ENCODE data around the gene GNG7.
"Not testable (repeated sequence)": the region's sequence is repeated elsewhere in the genome, so short reads cannot be mapped to it uniquely, and the experiment has no call there.

GNG7 gene

DNA sequence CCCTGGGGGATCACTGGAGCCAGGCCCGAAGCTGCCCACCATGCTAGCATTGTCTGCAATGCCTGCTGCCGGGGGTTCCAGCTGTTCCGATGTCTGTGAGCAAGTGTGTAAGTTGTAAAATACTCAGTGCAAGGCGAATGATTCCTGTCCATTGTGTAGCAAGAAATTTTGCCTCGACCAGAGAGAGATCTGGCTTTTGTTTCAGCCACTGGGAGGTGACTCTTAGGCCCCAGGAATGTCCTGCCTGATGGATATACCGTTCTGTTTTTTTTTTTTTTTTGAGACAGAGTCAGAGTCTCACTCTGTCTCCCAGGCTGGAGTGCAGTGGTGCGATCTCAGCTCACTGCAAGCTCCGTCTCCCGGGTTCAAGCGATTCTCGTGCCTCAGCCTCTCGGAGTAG, 233.9 kb downstream of the GNG7 start:
- no peak overlapping the region for H3K27ac ChIP-seq (ENCODE audit: low read length)
- no peak overlapping the region for H3K4me3 ChIP-seq (ENCODE audit: low read length in 2 of 2)
- no peaks in the 10 kb centered on the region for H3K4me1 ChIP-seq (ENCODE audit: control insufficient read depth, insufficient read depth, low read length)
- H3K36me3 ChIP-seq (ENCODE audit: control insufficient read depth in 2 of 2, insufficient read depth in 2 of 2, low read length in 2 of 2), result no peaks in the 10 kb centered on the region
- H3K27me3 ChIP-seq (ENCODE audit: control insufficient read depth in 1 of 2, insufficient read depth in 2 of 2, low read length in 2 of 2), result no peaks in the 10 kb centered on the region
- H3K9ac ChIP-seq (ENCODE audit: low read length in 2 of 2), result no peak overlapping the region
- no peaks in the 10 kb centered on the region for H3K9me3 ChIP-seq (ENCODE audit: control insufficient read depth in 2 of 2, low read length in 2 of 2)

DNA sequence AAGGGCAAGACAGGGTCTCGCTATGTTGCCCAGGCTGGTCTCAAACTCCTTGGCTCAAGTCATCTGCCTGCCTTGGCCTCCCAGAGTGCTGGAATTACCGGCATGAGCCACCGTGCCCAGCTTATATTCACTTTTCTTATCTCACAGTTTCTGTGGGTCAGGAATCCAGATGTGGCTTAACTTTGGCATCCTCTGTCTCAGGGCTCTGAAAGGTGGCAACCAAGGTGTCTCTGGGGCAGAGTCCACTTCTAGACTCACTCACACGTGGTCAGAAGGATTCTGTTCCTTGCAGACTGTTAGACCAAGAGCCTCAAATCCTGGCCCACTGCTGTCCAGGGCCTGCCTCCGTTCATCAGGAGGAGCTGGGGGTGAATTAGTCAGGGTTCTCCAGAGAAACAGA, 238.1 kb downstream of the GNG7 start:
- H3K4me3 ChIP-seq (ENCODE audit: low read length in 2 of 2), result no peak overlapping the region

DNA sequence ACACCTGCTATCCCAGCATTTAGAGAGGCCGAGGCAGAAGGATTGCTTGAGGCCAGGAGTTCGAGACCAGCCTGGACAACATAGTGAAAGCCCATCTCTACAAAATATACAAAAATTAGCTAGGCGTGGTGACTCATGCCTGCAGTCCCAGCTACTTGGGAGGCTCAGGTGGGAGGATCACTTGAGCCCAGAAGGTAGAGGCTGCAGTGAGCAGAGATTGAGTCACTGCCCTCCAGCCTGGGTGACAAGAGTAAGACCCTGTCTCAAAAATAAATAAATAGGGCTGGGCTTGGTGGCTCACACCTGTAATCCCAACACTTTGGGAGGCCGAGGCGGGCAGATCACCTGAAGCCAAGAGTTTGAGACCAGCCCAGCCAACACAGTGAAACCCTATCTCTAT, 238.8 kb downstream of the GNG7 start:
- not testable (repeated sequence) for H3K36me3 ChIP-seq (ENCODE audit: control insufficient read depth in 2 of 2, insufficient read depth in 2 of 2, low read length in 2 of 2)
- peak overlapping the region; percentile 31 for H3K27ac ChIP-seq (ENCODE audit: low read length)

More for the DNA sequence above, 238.1 kb downstream of the GNG7 start:
- Histone ChIP-seq H3K27me3 (ENCODE audit: control insufficient read depth in 1 of 2, insufficient read depth in 2 of 2, low read length in 2 of 2) (no peaks in the 10 kb centered on the region), H3K4me1 (ENCODE audit: control insufficient read depth, insufficient read depth, low read length) (peaks cover 12% of the 10 kb centered on the region), H3K9ac (ENCODE audit: low read length in 2 of 2) (no peak overlapping the region), H3K27ac (ENCODE audit: low read length) (no peak overlapping the region), H3K36me3 (ENCODE audit: control insufficient read depth in 2 of 2, insufficient read depth in 2 of 2, low read length in 2 of 2) (no peaks in the 10 kb centered on the region), H3K9me3 (ENCODE audit: control insufficient read depth in 2 of 2, low read length in 2 of 2) (no peaks in the 10 kb centered on the region)

DNA sequence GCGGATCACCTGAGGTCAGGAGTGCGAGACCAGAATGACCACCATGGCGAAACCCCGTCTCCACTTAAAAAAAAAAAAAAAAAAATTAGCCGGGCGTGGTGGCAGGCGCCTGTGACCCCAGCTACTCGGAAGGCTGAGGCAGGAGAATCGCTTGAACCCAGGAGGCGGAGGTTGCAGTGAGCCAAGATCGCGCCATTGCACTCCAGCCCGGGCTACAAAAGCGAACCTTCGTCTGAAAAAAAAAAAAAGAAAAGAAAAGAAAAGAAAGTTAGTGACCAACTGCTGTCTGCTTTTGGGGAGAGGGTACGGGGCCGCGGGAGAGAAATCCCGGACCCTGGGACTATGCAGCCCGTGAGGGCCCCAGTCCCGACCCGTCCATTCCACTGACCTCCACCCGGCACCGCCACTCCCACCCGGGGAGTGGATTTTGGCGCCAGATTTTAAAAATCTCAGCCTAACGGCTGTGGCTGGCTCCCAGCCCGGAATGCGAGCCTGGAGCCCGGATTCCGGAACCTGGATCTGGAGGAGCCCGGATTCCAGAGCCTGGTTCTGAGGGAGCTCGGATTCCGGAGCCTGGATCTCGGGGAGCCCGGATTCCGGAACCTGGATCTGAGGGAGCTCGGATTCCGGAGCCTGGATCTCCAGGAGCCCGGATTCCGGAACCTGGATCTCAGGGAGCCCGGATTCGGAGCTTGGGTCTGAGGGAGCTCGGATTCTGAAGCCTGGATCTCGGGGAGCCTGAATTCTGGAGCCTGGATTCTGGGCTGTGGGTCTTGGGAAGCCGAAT, 239.7 kb downstream of the GNG7 start:
- H3K9me3 ChIP-seq (ENCODE audit: control insufficient read depth in 2 of 2, low read length in 2 of 2), result no peaks in the 10 kb centered on the region
- peak overlapping the region; percentile 57 to 76 for H3K4me3 ChIP-seq (ENCODE audit: low read length in 2 of 2)
- peak overlapping the region in 1 of 2 donors; percentile 12 for H3K9ac ChIP-seq (ENCODE audit: low read length in 2 of 2)
- peaks cover 12% of the 10 kb centered on the region for H3K4me1 ChIP-seq (ENCODE audit: control insufficient read depth, insufficient read depth, low read length)
- no peaks in the 10 kb centered on the region for H3K27me3 ChIP-seq (ENCODE audit: control insufficient read depth in 1 of 2, insufficient read depth in 2 of 2, low read length in 2 of 2)
- peak overlapping the region; percentile 31 for H3K27ac ChIP-seq (ENCODE audit: low read length)
- H3K36me3 ChIP-seq (ENCODE audit: control insufficient read depth in 2 of 2, insufficient read depth in 2 of 2, low read length in 2 of 2), result no peaks in the 10 kb centered on the region

More for the DNA sequence above, 238.8 kb downstream of the GNG7 start:
- not testable (repeated sequence) for H3K4me3 ChIP-seq (ENCODE audit: low read length in 2 of 2); H3K9me3 ChIP-seq (ENCODE audit: control insufficient read depth in 2 of 2, low read length in 2 of 2); H3K9ac ChIP-seq (ENCODE audit: low read length in 2 of 2); H3K27me3 ChIP-seq (ENCODE audit: control insufficient read depth in 1 of 2, insufficient read depth in 2 of 2, low read length in 2 of 2)
- H3K4me1 ChIP-seq (ENCODE audit: control insufficient read depth, insufficient read depth, low read length), result peaks cover 12% of the 10 kb centered on the region

DNA sequence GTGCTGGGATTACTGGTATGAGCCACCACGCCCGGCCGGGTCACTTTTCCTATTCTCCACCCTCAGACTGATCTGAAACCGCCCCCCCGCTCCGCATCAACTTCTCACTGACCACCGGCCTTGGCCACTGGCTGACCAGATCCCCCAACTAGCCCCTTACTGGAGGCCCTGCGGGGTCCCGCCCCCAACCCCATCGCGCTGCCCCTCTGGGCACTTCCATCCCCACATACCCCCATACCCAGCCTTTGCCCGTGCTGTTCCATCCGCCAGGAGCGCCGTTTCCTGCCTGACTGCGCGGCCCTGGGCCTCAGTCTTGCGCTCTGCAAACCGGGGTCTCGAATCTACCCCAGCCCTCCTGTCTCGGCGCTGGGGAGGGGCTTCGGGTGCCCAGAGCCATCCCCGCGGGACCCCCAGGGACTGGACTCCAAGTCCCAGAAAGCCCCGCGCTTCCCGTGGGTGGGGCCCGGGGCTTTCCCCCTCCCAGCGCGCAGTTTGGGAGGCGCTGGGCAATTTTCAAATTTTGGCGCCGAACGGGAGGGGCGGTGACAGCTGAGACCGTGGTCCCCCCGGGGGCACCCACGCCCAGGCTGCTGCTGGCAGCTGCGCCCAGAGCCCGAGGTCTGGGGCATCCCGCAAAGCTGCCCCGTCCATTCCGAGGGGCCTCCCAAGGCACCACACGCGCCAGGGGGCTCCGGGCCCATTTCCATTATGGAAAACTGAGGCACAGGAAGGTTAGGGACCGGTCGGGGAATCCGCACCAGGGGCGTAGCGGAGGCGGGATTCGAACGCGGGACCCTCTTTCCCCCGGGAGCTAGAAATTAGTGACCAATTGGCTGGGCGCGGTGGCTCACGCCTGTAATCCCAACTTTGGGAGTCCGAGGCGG, 240.5 kb downstream of the GNG7 start:
- no peaks in the 10 kb centered on the region for H3K9me3 ChIP-seq (ENCODE audit: control insufficient read depth in 2 of 2, low read length in 2 of 2)
- H3K4me3 ChIP-seq (ENCODE audit: low read length in 2 of 2), result peak overlapping the region; percentile 71 to 76
- H3K27ac ChIP-seq (ENCODE audit: low read length), result no peak overlapping the region
- H3K27me3 ChIP-seq (ENCODE audit: control insufficient read depth in 1 of 2, insufficient read depth in 2 of 2, low read length in 2 of 2), result no peaks in the 10 kb centered on the region
- peak overlapping the region; percentile 47 to 53 for H3K9ac ChIP-seq (ENCODE audit: low read length in 2 of 2)
- H3K36me3 ChIP-seq (ENCODE audit: control insufficient read depth in 2 of 2, insufficient read depth in 2 of 2, low read length in 2 of 2), result no peaks in the 10 kb centered on the region
- peaks cover 15% of the 10 kb centered on the region for H3K4me1 ChIP-seq (ENCODE audit: control insufficient read depth, insufficient read depth, low read length)
